ENCODE measurements around the gene NTRK1.

GRCh38 chr1:156841295-156841855 is 19.3 kb upstream of the NTRK1 start:
- TF ChIP-seq RCOR1 (IDR thresholded peaks at IDR 0.05; ENCODE audit: low read length) = no peak
- no peak for TF ChIP-seq CTCF (IDR thresholded peaks at IDR 0.05)
- TF ChIP-seq TCF12 (IDR thresholded peaks at IDR 0.05) = no peak
- TF ChIP-seq TEAD4 (IDR thresholded peaks at IDR 0.05; ENCODE audit: borderline replicate concordance, insufficient read depth) = no peak
- TF ChIP-seq REST (IDR thresholded peaks at IDR 0.05; ENCODE audit: low read depth, low read length) = peak; percentile 73
- no peak for TF ChIP-seq POLR2AphosphoS5 (IDR thresholded peaks at IDR 0.05; ENCODE audit: low read depth, low read length)
- TF ChIP-seq TAF1 (IDR thresholded peaks at IDR 0.05; ENCODE audit: borderline replicate concordance, low read depth, low read length) = no peak
- TF ChIP-seq NRF1 (IDR thresholded peaks at IDR 0.05; ENCODE audit: low read depth, low read length) = no peak
- no peak for TF ChIP-seq NFIC (IDR thresholded peaks at IDR 0.05; ENCODE audit: borderline replicate concordance)
- TF ChIP-seq GABPA (IDR thresholded peaks at IDR 0.05; ENCODE audit: low read depth) = no peak
- TF ChIP-seq PBX3 (IDR thresholded peaks at IDR 0.05) = no peak
- TF ChIP-seq EP300 (IDR thresholded peaks at IDR 0.05; ENCODE audit: borderline replicate concordance in 1 of 2, low read depth in 1 of 2, low read length in 1 of 2) = no peak
